ENCODE data around the gene HOXA9.

DNA sequence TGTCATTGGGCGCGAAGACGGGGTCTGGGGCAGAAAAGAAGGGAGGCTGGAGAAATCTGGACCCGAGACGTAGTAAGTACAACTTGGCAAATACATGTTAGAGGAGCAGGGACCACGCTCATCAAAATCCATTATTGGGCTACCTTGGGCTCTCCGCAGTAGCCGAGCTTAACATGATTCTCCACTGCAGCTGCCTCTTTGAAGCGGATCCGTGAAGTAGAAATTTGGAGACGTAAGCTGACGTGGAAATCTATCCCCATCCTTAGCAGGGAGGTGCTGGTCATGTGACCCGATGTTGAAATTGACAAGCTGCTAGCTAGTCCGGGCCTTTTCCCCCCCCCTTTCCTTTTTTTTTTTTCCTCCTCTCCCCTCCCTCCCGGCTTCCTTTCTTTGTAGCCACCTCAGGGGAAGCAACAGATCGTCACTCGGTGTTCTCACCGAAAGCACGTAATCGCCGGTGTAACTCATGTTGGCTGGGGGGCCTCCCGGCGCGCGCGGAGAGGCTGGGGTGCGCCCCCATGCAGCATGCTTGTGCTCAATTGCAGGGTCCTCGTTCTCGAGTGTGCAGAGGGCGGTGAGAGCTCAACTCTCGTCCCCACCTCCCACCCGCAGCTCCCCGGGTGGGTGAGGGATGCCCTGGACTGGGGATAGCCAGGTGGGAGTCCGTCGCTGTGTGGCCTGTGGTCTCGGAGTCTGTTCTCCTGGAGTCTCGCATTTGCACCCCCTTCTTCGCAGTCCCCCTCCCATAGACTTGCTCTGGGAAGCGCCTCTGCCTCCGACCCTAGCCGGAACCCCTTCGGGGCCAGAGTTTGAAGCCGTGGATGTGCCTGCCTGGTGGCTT, 19.9 kb upstream of the HOXA9 start, which contains the start of gene HOXA11:
- TF ChIP-seq, protein P1, sequence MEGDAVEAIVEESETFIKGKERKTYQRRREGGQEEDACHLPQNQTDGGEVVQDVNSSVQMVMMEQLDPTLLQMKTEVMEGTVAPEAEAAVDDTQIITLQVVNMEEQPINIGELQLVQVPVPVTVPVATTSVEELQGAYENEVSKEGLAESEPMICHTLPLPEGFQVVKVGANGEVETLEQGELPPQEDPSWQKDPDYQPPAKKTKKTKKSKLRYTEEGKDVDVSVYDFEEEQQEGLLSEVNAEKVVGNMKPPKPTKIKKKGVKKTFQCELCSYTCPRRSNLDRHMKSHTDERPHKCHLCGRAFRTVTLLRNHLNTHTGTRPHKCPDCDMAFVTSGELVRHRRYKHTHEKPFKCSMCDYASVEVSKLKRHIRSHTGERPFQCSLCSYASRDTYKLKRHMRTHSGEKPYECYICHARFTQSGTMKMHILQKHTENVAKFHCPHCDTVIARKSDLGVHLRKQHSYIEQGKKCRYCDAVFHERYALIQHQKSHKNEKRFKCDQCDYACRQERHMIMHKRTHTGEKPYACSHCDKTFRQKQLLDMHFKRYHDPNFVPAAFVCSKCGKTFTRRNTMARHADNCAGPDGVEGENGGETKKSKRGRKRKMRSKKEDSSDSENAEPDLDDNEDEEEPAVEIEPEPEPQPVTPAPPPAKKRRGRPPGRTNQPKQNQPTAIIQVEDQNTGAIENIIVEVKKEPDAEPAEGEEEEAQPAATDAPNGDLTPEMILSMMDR (IDR thresholded peaks at IDR 0.05) = no peak
- TF ChIP-seq EP300 (IDR thresholded peaks at IDR 0.05; ENCODE audit: low read depth) = no peak
- peak; percentile 96 for TF ChIP-seq POLR2A (IDR thresholded peaks at IDR 0.05)

All from transverse colon (tissue), 3 donors.